ENCODE results near the gene LANCL2.
"Not testable (repeated sequence)": the region's sequence is repeated elsewhere in the genome, so short reads cannot be mapped to it uniquely, and the experiment has no call there.

The LANCL2 gene

GRCh38 chr7:55362927-55363326 is 2.2 kb upstream of the LANCL2 start:
- no peak for DNase-seq (ENCODE audit: low read depth)

GRCh38 chr7:55363386-55364170 is 1.6 kb upstream of the LANCL2 start:
- DNase-seq (ENCODE audit: low read depth) = no peak

DNA sequence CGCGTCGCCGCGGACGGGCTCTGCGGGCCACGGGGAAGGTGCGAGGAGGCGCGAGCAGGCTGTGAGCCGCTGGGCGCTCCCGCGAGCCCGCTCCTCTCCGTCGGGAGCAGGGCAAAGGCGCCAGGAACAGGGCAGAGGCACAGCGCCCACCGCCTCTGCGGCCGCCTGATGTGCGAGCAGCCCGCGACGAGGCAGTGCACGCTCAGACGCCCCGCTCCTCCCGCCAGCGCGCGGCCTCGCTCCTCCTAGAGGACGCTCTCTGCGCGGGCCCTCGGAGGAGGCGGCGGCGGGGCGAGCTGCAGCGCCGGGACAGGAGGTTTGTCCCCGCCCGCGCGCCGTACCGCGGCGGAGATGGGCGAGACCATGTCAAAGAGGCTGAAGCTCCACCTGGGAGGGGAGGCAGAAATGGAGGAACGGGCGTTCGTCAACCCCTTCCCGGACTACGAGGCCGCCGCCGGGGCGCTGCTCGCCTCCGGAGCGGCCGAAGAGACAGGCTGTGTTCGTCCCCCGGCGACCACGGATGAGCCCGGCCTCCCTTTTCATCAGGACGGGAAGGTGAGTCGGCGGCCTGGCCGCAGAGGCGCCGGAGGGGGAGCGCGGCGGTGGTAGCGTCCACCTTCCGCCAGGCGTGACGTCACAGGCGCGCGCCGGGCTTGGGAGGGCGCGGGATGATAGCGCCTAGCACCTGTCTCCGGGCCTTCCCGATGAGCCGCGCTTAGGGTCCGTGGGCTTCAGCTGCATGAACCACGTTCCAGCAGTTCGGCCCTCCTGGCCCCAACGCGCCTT is 731 bp downstream of the LANCL2 start:
- peak; percentile 93 for DNase-seq (ENCODE audit: low read depth)

GRCh38 chr7:55366461-55367070 is 1.4 kb downstream of the LANCL2 start:
- DNase-seq (ENCODE audit: low read depth) = no peak

DNA sequence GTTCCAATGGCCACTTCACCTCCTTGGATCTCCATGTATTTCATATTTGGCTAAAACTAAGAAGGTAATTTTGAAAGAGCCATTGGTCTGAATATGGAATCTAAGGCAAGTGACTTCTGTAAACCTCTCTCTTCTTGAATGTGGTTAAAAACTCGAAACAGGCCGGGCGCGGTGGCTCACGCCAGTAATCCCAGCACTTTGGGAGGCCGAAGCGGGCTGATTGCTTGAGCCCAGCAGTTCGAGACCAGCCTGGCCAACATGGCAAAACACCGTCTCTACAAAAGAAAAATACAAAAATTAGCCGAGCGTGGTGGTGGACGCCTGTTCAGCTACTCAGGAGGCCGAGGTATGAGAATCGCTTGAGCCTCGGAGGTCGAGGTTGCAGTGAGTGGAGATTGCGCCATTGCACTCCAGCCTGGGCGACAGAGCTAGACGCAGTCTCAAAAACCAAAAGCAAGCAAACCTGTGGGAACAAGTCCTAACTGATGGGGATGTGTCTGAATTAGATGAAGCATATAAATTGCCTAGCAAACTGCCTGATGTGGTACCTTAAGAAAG is 2.2 kb downstream of the LANCL2 start:
- DNase-seq (ENCODE audit: low read depth) = no peak

DNA sequence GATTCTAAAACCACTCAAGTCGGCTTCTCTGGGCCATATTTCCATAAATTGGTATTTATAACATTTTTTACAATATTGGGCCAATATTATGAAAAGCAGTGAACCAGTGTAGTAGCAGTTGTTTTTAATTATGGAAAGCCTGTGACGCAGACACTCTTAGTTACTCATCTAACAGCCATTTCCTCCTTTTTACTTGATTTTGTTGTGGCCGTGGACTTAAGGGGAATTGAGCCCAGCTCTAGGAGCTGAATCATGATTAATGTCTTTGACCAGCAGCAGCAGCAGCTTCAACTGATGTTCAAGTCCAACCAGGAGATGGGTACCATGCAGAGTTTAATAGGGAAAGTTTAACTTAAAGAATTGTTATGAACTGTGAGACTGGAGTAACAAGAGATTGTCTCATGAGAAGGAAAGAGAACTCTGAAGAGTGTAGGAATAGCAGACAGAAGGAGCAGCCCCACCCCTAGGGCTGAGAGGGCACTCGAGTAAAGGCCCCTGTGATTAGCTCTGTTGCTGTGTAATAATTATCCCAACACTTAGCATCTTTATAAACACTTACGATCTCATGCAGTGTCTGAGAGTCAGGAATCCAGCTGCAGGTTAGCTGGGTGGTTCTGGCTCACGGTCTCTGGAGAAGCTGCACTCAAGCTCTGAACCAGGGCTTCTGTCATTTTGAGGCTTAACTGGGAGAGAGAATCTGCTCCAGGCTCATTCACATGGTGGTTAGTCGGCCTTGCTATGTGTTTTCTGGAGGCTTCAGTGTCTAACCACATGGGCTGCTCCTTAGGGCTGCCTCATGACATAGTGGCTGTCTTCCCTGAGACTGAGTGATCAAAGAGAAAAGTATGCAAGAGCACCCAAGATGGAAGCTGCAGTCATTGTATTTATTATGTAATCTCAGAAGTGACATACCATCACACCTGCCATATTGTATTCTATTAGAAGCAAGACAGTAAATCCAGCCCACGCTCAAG is 4.6 kb downstream of the LANCL2 start:
- no peak for DNase-seq (ENCODE audit: low read depth)

DNA sequence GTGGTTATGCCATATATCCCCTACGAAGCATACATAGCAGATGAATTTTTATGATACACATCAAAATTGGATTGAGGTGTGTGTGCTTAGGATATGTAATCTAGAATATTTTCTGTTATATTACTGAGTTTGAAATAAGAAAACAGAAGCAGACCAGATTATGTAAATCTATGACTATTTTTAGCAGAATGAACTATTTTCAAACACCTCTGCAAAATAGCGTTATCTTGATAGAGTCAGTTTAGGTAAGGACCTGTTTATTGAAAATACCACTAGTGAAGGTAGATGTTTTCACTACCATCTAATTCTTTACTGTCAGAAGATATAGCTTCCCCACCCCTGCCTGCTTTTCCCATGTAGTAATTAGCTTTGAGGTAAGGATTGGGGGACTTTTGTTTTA is 9.1 kb downstream of the LANCL2 start:
- DNase-seq (ENCODE audit: low read depth) = no peak

DNA sequence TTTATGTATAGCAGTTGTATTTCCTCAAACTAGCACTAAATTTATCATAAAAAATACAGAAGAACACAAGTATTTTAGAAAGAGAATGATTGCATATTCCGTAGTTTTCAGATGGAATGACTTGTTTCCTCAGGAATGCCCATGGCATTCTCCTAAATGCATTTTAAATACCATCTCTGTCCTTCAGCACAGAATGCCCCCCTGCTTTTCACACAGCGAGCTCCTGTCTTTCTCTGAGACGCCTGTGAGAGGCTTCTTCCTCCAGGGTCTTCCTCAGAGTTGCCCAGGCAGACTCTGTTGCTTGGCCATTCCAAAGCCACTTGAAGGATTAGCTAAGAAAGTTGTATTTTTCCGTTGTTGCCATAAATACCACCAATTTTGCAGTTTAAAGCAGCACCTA is 10.1 kb downstream of the LANCL2 start:
- DNase-seq (ENCODE audit: low read depth) = no peak

DNA sequence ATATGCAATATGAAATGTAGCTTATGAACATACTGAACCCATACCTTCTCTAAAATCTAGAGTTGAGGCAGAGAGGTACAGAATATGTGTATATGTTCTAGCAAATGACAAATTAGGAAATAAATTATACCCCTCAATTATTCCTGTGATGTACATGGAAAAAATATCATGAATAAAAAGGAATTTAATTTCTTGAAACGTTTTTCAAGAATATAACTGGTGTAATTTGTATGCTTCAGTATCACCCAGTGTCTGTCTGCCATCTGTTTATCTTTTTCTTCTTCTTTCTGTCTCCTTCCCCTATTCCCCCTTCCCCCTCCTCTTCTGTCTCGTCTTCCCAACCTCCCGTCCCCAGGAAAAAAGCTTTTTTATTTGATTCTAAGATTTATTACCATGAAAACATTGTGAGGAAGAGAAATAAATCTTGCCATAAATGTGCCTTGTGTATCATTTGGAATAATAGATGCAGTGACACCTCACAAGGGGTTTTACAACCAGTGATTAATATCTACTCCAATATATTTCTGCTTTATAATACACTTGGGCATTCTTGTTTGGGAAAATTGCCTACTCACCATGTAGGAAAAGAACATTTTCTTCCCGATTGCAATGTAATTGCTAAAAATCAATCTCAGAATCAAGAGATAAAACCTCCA is 12.2 kb downstream of the LANCL2 start:
- no peak for DNase-seq (ENCODE audit: low read depth)

- DNase-seq (ENCODE audit: low read depth) = no peak
Observed at GRCh38 chr7:55379285-55379684, 14.1 kb downstream of the LANCL2 start.

- no peak for DNase-seq (ENCODE audit: low read depth)
Observed at GRCh38 chr7:55381189-55381588, 16.1 kb downstream of the LANCL2 start.

DNA sequence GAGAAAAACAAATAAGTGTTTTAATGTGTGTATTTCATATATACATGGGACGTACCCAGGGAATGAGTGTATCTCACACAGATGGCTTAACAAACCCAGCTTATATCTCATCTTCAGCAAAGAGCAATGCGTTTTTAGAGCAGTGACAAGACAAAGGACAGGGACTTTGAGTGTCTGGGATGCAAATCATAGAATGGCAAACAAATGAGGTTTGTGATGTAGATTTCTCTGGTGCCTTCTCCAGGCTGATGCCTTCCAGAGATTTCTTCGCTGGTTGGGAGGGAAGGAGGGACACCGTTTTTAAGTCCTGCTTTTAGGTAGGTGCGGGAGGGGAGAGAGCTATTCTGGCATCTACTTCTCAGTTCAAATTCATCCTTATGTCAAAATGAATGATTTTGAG is 16.6 kb downstream of the LANCL2 start:
- no peak for DNase-seq (ENCODE audit: low read depth)

DNA sequence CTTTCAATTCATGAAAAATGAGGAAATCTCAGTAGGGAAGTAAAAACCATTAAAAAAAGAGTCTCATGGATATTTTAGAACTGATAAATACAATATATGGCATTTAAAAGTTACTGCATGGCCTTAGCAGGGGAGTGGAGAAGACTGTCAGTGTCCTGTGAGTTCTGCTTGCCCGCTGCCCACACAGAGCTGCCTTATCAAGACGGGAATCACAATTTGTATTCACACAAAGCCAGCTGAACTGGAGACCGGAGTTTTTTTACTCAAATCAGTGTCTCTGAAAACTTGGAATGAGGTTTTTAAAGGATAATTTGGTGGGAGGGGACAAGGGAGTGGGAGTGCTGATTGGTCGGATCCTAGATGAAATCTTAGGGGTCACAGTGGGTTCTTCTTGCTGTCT is 17.1 kb downstream of the LANCL2 start:
- no peak for DNase-seq (ENCODE audit: low read depth)

DNA sequence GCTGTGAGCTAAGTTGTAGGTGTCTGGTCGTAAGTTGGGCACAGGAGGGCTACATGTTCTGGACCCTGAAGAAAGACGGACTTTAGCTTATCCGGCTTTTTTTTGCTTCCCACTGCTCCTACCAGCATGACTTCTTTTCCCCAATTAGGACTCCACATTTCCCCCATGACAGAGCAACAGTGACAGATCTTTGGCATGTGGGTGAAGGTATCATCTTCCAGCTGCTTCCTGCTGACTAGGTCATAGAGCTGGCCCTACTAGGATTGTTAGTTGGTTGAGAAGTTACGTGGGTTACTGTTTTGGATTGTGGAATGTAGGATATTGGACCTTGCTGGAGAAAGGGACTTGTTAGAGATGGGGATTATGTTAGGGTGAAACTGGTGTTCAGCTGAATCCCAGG is 21.4 kb downstream of the LANCL2 start:
- DNase-seq (ENCODE audit: low read depth) = no peak

DNA sequence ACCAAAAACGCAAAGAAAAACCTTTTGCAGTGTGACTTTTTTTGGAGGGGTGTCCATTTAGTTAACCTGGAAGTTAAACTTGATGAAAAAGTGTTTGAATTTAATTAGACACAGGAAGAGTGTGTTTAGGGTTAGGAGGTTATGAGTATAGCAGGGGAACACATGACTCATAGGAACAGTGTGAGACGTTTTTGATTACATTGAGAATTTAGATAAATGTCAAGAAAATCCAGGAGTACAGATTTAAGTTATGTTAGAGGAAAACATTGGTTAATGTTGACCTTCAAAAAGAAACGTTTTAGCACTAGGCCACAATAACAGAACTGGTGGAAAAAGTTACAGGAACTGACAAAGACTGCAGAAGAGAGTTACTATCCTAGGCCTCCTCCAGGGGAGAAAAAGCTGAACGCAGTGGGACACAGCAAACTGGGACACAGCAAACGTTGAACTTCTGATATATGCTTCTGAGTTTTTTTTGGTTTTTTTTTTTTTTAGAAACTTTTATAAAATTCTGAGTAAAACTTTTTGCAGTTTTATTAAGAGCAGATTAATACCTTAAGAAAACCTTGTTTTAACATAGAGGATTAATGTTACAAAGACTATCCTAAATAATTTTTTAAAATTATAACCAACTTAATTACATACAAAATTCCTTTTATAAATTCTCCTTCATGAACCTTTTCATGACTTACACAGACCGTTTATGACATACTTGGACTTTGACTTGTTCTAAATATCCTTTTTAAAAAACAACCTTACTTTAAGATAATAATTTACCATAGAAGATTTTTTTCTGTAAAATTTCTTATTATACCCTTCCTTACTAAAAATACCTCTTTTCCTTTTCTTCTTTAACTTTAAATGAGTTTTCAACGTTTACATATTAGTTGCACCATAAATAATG is 22.2 kb downstream of the LANCL2 start:
- no peak for DNase-seq (ENCODE audit: low read depth)

DNA sequence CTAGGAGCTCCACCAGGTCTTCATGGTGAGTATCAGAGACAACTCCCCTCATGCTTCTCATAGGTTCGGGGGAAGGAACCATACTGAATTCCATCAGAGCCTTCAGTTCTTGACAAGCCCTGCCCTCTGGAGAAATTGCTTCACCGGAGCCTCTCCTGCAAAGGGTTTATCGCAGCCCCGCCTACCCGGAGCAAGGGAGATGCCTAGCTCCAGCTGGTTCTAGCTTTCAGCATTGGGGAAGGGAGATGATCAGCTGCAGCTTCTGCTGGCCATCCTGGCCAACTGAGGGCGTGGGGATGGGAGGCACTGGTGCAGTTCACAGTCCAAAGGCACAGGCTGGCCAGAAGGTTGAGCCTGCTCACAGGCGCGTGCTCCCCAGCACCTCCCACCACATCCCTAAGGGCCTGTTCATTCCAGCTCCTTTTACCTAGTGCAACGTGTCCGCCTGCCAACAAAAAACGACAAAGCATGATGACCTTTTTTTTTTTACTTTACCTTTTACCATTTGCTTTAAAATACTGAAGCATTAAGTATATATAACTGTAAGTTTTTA is 31.2 kb downstream of the LANCL2 start:
- no peak for DNase-seq (ENCODE audit: low read depth)

GRCh38 chr7:55397617-55398016 is 32.5 kb downstream of the LANCL2 start:
- DNase-seq (ENCODE audit: low read depth) = no peak

GRCh38 chr7:55400191-55400590 is 35.1 kb downstream of the LANCL2 start:
- DNase-seq (ENCODE audit: low read depth) = no peak

GRCh38 chr7:55402506-55402905 is 37.4 kb downstream of the LANCL2 start:
- not testable (repeated sequence) for DNase-seq (ENCODE audit: low read depth)
